Stomach (tissue), 9 donors: ENCODE results near the gene PACSIN3. TPM values are rescaled to one million over a fixed set of nuclear protein-coding genes. Genes with fewer than 3 reads are reported as not detected.
A peak's percentile ranks its signal among the peaks of the same experiment; 100 is the strongest.

ENCODE experiments used
- DNase-seq, 2 donors: peaks; one replicate each; pipeline versions ENCODE4 v3.0.0 to v3.0.0-alpha.2; 2013 to 2019
- H3K27ac ChIP-seq, 5 donors: fragments of 200-600 bp in 4 of 5; sonication (generic) in 4 of 5; one replicate each; pipeline ENCODE4 v1.5.1; 2013 to 2019; ENCODE audit warnings: mild to moderate bottlenecking in 1 of 5, moderate library complexity in 1 of 5
- H3K27me3 ChIP-seq, 3 donors: fragments of 200-600 bp; sonication (generic); one replicate each; pipeline ENCODE4 v1.5.1; 2017 to 2019; ENCODE audit warnings: mixed run types in 1 of 3
- H3K36me3 ChIP-seq, 4 donors: fragments of 200-600 bp; sonication (generic); 1 replicate in 3 of 4; 2 replicates in 1 of 4; pipeline ENCODE4 v1.5.1; 2016 to 2019
- H3K4me1 ChIP-seq, 4 donors: fragments of 200-600 bp; sonication (generic); one replicate each; pipeline ENCODE4 v1.5.1; 2016 to 2019
- H3K4me3 ChIP-seq, 4 donors: fragments of 200-600 bp; sonication (generic) in 3 of 4; one replicate each; pipeline ENCODE4 v1.5.1; 2016 to 2019; ENCODE audit warnings: mild to moderate bottlenecking in 1 of 4
- H3K9me3 ChIP-seq, 4 donors: fragments of 200-600 bp; sonication (generic); one replicate each; pipeline ENCODE4 v1.5.1; 2016 to 2019
- CTCF ChIP-seq, 7 experiments: fragments of 450-650 bp in 4 of 7; fragments of 200-600 bp in 3 of 7; sonication (generic) in 3 of 7; IDR thresholded peaks; one replicate each; pipeline ENCODE4 v1.5.1; 2016 to 2019; ENCODE audit warnings: antibody characterized with exemption in 7 of 7, control low read depth in 2 of 7, mild to moderate bottlenecking in 1 of 7
- EP300 ChIP-seq: sonication (generic); formaldehyde crosslinking; IDR thresholded peaks from one replicate; pipeline ENCODE4 v1.6.1; 2017; ENCODE audit warnings: antibody characterized with exemption
- POLR2A ChIP-seq, 4 donors: fragments of 450-650 bp; IDR thresholded peaks; one replicate each; pipeline ENCODE4 v1.6.1; 2016; ENCODE audit warnings: antibody characterized with exemption in 4 of 4, control low read depth in 2 of 4, mild to moderate bottlenecking in 1 of 4, moderate library complexity in 1 of 4
- POLR2AphosphoS5 ChIP-seq, 3 donors: sonication (generic); formaldehyde crosslinking; IDR thresholded peaks; one replicate each; pipeline ENCODE4 v1.6.1; 2016; ENCODE audit warnings: antibody characterized with exemption in 3 of 3
- WGBS, 5 donors: extraction: QIAGEN DNeasy Blood & Tissue Kit in 3 of 5; methylation state at CpG; one replicate each; pipeline versions ENCODE4 v1.1.5 to v1.1.7; 2013 to 2018; 5-methylcytosine and 5-hydroxymethylcytosine counted together
- intact Hi-C: fragments of 100-400 bp; cut with DNase I; formaldehyde crosslinking; loops from one replicate; pipeline ENCODE4 v1.15.1; 2023; ENCODE audit warnings: low total_unique reads
- polyA plus RNA-seq, 3 donors: library from polyadenylated mRNA; stranded (reverse); fragments of 200-250 nt; gene quantifications; one replicate each; pipeline ENCODE4 v1.2.3, GENCODE V29; 2013
- total RNA-seq, 5 donors: library from RNA; depleted of rRNA; stranded (reverse); fragments of >200 nt; gene quantifications; one replicate each; pipeline versions ENCODE4 v1.1.0 to v1.2.3, GENCODE V29; 2014 to 2016
- donor health status: healthy with polysubstance abuse.
- donor health status: Bipolar disorder and iron deficiency.
- donor health status: healthy.

The PACSIN3 gene
- total and polyA plus RNA-seq, 8 donors, result 6.4 to 59.0 (median 26.0) TPM

GRCh38 chr11:47152953-47153950 is 33.0 kb downstream of the PACSIN3 start:
- Histone ChIP-seq H3K27me3 (no peaks in the 10 kb centered on the region), H3K4me1 (peaks cover 25 to 45% (median 31%) of the 10 kb centered on the region in 4 donors), H3K36me3 (peaks cover 0 to 13% (median 9%) of the 10 kb centered on the region in 4 donors), H3K4me3 (no peak overlapping the region), H3K27ac (peak overlapping the region in 2 of 5 donors; percentile 10 to 24), H3K9me3 (no peaks in the 10 kb centered on the region)
- 42 to 48% (median 46%) methylated on average over 11 of the region's 11 CpGs for WGBS, 5 donors
- intact Hi-C loops, result no loop called here
- peak; percentile 84 to 92 for DNase-seq
- peak in 1 of 3 donors; percentile 77 for TF ChIP-seq POLR2AphosphoS5 (IDR thresholded peaks at IDR 0.05)
- peak in 5 of 7 experiments; percentile 92 to 96 (median 95) for TF ChIP-seq CTCF (IDR thresholded peaks at IDR 0.05)
- no peak for TF ChIP-seq POLR2A (IDR thresholded peaks at IDR 0.05)
- no peak for TF ChIP-seq EP300

GRCh38 chr11:47152126-47152952 is 33.9 kb downstream of the PACSIN3 start:
- Histone ChIP-seq H3K27me3 (no peaks in the 10 kb centered on the region), H3K27ac (peak overlapping the region in 2 of 5 donors; percentile 10 to 24), H3K4me3 (no peak overlapping the region), H3K4me1 (peaks cover 25 to 40% (median 29%) of the 10 kb centered on the region in 4 donors), H3K36me3 (peaks cover 0 to 8% (median 6%) of the 10 kb centered on the region in 4 donors), H3K9me3 (no peaks in the 10 kb centered on the region)
- no peak for DNase-seq
- WGBS, 5 donors, result 82 to 89% (median 87%) methylated on average over 16 of the region's 16 CpGs
- TF ChIP-seq POLR2A (IDR thresholded peaks at IDR 0.05) (no peak), CTCF (IDR thresholded peaks at IDR 0.05) (no peak), EP300 (no peak), POLR2AphosphoS5 (IDR thresholded peaks at IDR 0.05) (no peak)
- intact Hi-C loops, result no loop called here

- H3K4me3 ChIP-seq, result no peak overlapping the region
- TF ChIP-seq POLR2A (IDR thresholded peaks at IDR 0.05) (no peak), EP300 (no peak), CTCF (IDR thresholded peaks at IDR 0.05) (no peak), POLR2AphosphoS5 (IDR thresholded peaks at IDR 0.05) (no peak)
- H3K4me1 ChIP-seq, result peaks cover 25 to 34% (median 29%) of the 10 kb centered on the region in 4 donors
- H3K36me3 ChIP-seq, result no peaks in the 10 kb centered on the region
- H3K27ac ChIP-seq, result peak overlapping the region in 1 of 5 donors; percentile 21
- no peaks in the 10 kb centered on the region for H3K9me3 ChIP-seq
- intact Hi-C loops, result no loop called here
- 50 to 75% (median 62%) methylated on average over 2 of the region's 2 CpGs for WGBS, 5 donors
- no peaks in the 10 kb centered on the region for H3K27me3 ChIP-seq
- DNase-seq, result no peak
Observed at GRCh38 chr11:47149782-47150181, 36.5 kb downstream of the PACSIN3 start.
